GM12878 (cell line): ENCODE data around the gene ETNK2. TPM values are rescaled to one million over a fixed set of nuclear protein-coding genes. Genes with fewer than 3 reads are reported as not detected.

Experiments
- ATAC-seq: fragments of 200-7000 bp; cut with Tn5 transposase; 3 replicates; pipeline ENCODE4 v1.9.1; 2020; ENCODE audit warnings: mild to moderate bottlenecking, moderate library complexity
- BruUV-seq: library from RNA; stranded (reverse); fragments of 400-500 nt; replicated peaks from 2 replicates; lab custom pipeline; 2021; lab: Mats Ljungman, UMichigan
- CTCF ChIA-PET: fragments of 300-600 bp; sonication (Branson Sonifier 250); formaldehyde crosslinking; extraction: SDS; loops from one replicate; lab custom pipeline; 2021; ENCODE audit warnings: inconsistent platforms; lab: Yijun Ruan, JAX
- POLR2A ChIA-PET: fragments of 350-600 bp; formaldehyde crosslinking; extraction: SDS; loops from one replicate; lab custom pipeline; 2021; ENCODE audit warnings: inconsistent platforms; lab: Charles Lee
- RAD21 ChIA-PET: fragments of 300-600 bp; sonication (Branson Sonifier 250); formaldehyde crosslinking; loops from one replicate; lab custom pipeline; 2023; ENCODE audit warnings: antibody characterized with exemption; ENCODE audit not compliant: unreplicated experiment; lab: Charles Lee
- SMC1A ChIA-PET: fragments of 300-600 bp; sonication (Branson Sonifier 250); formaldehyde crosslinking; loops from one replicate; lab custom pipeline; 2023; ENCODE audit not compliant: unreplicated experiment, uncharacterized antibody; lab: Charles Lee
- DNase-seq: peaks from one replicate; pipeline ENCODE4 v3.0.0-alpha.2; 2011; ENCODE audit warnings: low read depth, low spot score
- FAIRE-seq: peaks from 3 replicates; lab custom pipeline; 2011; peaks lifted over from hg19 to GRCh38; lab: Jason Lieb, UNC
- H2AFZ ChIP-seq: 2 replicates; pipeline ENCODE4 v1.6.0; 2011; ENCODE audit warnings: low read depth, low read length, control low read depth; ENCODE audit not compliant: control insufficient read depth
- H3K27ac ChIP-seq: 2 replicates; pipeline ENCODE4 v1.5.1; 2011; ENCODE audit warnings: control low read depth; ENCODE audit not compliant: control insufficient read depth, insufficient read depth
- H3K27me3 ChIP-seq, 2 experiments: replicated peaks in 1 of 2; 2 replicates each; pipeline versions ENCODE4 v1.6.0 to v1.6.1; 2011; ENCODE audit warnings: low read length in 1 of 2; ENCODE audit not compliant: control insufficient read depth in 2 of 2, insufficient read depth in 2 of 2
- H3K36me3 ChIP-seq, 2 experiments: 2 replicates each; pipeline ENCODE4 v1.5.1; 2011; ENCODE audit warnings: low read length in 1 of 2; ENCODE audit not compliant: control insufficient read depth in 2 of 2, insufficient read depth in 2 of 2
- H3K4me1 ChIP-seq: 2 replicates; pipeline ENCODE4 v1.6.1; 2011; ENCODE audit warnings: mild to moderate bottlenecking, low read length, moderate library complexity, mixed read lengths; ENCODE audit not compliant: control insufficient read depth, insufficient read depth
- H3K4me2 ChIP-seq: 2 replicates; pipeline ENCODE4 v1.6.0; 2011; ENCODE audit warnings: control low read depth; ENCODE audit not compliant: control insufficient read depth, insufficient read depth
- H3K4me3 ChIP-seq: fragments of 200-600 bp; sonication (generic); 2 replicates; pipeline ENCODE4 v1.5.1; 2016
- H3K79me2 ChIP-seq: 2 replicates; pipeline ENCODE4 v1.6.0; 2011; ENCODE audit warnings: low read length; ENCODE audit not compliant: control insufficient read depth, insufficient read depth
- H3K9ac ChIP-seq: 2 replicates; pipeline ENCODE4 v1.8.0; 2011; ENCODE audit warnings: low read length, control low read depth, mixed read lengths; ENCODE audit not compliant: control insufficient read depth, insufficient read depth
- H3K9me3 ChIP-seq: replicated peaks from 3 replicates; pipeline ENCODE4 v1.5.1; 2011; ENCODE audit warnings: mild to moderate bottlenecking, low read length; ENCODE audit not compliant: control insufficient read depth, insufficient read depth
- H4K20me1 ChIP-seq: 2 replicates; pipeline ENCODE4 v1.6.0; 2011; ENCODE audit not compliant: control insufficient read depth, insufficient read depth
- BCLAF1 ChIP-seq: fragments of 450-650 bp; IDR thresholded peaks from 2 replicates; pipeline ENCODE4 v1.6.1; 2017; ENCODE audit warnings: antibody characterized with exemption, mild to moderate bottlenecking, moderate library complexity
- CBX3 ChIP-seq: fragments of 200-600 bp; sonication (generic); IDR thresholded peaks from 2 replicates; pipeline ENCODE4 v1.6.1; 2016; ENCODE audit warnings: low read depth, borderline replicate concordance
- CHD2 ChIP-seq: IDR thresholded peaks from 2 replicates; pipeline ENCODE4 v1.6.1; 2011; ENCODE audit warnings: low read depth, low read length, improper control_type of control experiment, borderline replicate concordance
- CREM ChIP-seq: IDR thresholded peaks from 2 replicates; pipeline ENCODE4 v1.6.1; 2014; ENCODE audit warnings: antibody characterized with exemption, low read depth
- ETV6 ChIP-seq, 2 experiments: fragments of 450-650 bp in 1 of 2; IDR thresholded peaks in 1 of 2; conservative IDR thresholded peaks in 1 of 2; 2 replicates each; pipeline ENCODE4 v1.6.1; 2014; ENCODE audit warnings: antibody characterized with exemption in 1 of 2, borderline replicate concordance in 1 of 2, low read depth in 1 of 2, mild to moderate bottlenecking in 1 of 2, moderate library complexity in 1 of 2
- IRF4 ChIP-seq: IDR thresholded peaks from 2 replicates; pipeline ENCODE4 v1.6.1; 2011; ENCODE audit warnings: low read depth, low read length
- MEF2A ChIP-seq: IDR thresholded peaks from 2 replicates; pipeline ENCODE4 v1.6.1; 2011; ENCODE audit warnings: low read depth, mild to moderate bottlenecking, low read length, moderate library complexity; ENCODE audit not compliant: insufficient read depth
- SREBF1 ChIP-seq: IDR thresholded peaks from 2 replicates; pipeline ENCODE4 v1.6.1; 2012; ENCODE audit warnings: mild to moderate bottlenecking, low read length
- TARDBP ChIP-seq: IDR thresholded peaks from 2 replicates; pipeline ENCODE4 v1.6.1; 2016; ENCODE audit warnings: borderline replicate concordance
- YY1 ChIP-seq: IDR thresholded peaks from 2 replicates; pipeline ENCODE4 v1.6.1; 2011; ENCODE audit warnings: low read depth, mild to moderate bottlenecking, low read length
- ZNF274 ChIP-seq: IDR thresholded peaks from one replicate; pipeline ENCODE4 v1.8.0; 2011; ENCODE audit not compliant: insufficient read length, insufficient read depth
- WGBS: methylation state at CpG from one replicate; pipeline ENCODE4 v1.1.6; 2016; ENCODE audit warnings: low lambda C conversion rate; ENCODE audit not compliant: insufficient replicate concordance, insufficient coverage; ENCODE audit errors: missing lambda C conversion rate; 5-methylcytosine and 5-hydroxymethylcytosine counted together
- in situ Hi-C: fragments of 300-500 bp; cut with MboI; formaldehyde crosslinking; loops from 9 replicates; pipeline ENCODE4 v1.14.3; 2018; ENCODE audit warnings: mixed read lengths
- intact Hi-C: fragments of 100-400 bp; cut with micrococcal nuclease; formaldehyde crosslinking; loops from one replicate; pipeline ENCODE4 v1.14.2; 2022; ENCODE audit not compliant: unreplicated experiment
- polyA plus RNA-seq, 11 experiments: library from polyadenylated mRNA; depleted of rRNA in 4 of 11; unstranded in 6 of 11; stranded (reverse) in 5 of 11; fragments of >200 nt; fragmentation: Nextera tagmentation in 4 of 11; fragmentation: Illumina TruSeq in 1 of 11; extraction: Ambion mirVana in 4 of 11; extraction: Trizol in 1 of 11; gene quantifications; 1 replicate in 1 of 11; 2 replicates in 10 of 11; pipeline versions ENCODE4 v1.2.1 to v1.2.3, GENCODE V29; 2011 to 2016; ENCODE audit warnings: inconsistent platforms in 2 of 11, missing spikeins in 2 of 11, low read depth in 1 of 11
- total RNA-seq, 4 experiments: library from RNA; depleted of rRNA in 3 of 4; stranded (reverse); fragments of >200 nt in 3 of 4; fragmentation: Illumina TruSeq in 1 of 4; extraction: Trizol in 1 of 4; gene quantifications; 2 replicates each; pipeline versions ENCODE4 v1.2.1 to v1.2.3, GENCODE V29; 2013 to 2021
- TF ChIP-seq, protein P1 (sequence below): IDR thresholded peaks from 2 replicates; pipeline ENCODE4 v1.6.1; 2012; ENCODE audit warnings: low read depth, low read length, improper control_type of control experiment
- TF ChIP-seq, protein P2 (sequence below): fragments of 450-650 bp; formaldehyde crosslinking; IDR thresholded peaks from 2 replicates; pipeline ENCODE4 v1.4.0; 2020; ENCODE audit warnings: mild to moderate bottlenecking, moderate library complexity
- TF ChIP-seq, protein P3 (sequence below): fragments of 150-350 bp; IDR thresholded peaks from 2 replicates; pipeline ENCODE4 v1.6.1; 2014; ENCODE audit warnings: mild to moderate bottlenecking, low read depth, low read length

ETNK2 gene
- total and polyA plus RNA-seq, 10 of the 15 experiments (the other 5 are each of a cell fraction or from before 2014, with no cell fraction given) = 0.14 TPM; not detected in 9

DNA sequence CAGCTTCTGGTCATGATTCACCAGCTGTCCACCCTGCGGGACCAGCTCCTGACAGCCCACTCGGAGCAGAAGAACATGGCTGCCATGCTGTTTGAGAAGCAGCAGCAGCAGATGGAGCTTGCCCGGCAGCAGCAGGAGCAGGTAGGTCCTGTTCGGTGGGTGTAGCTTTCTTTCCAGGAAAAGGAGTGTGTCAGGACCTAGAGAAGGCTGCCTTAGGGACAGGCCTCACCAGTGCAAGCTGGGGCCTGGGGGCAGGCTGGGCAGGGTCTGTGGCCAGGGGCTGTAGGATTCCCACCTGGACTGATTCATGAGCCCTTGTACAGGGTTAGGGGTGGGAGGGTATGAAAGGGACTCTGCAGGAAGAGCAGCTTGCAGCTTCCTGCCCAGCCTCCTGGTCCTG is 35.3 kb downstream of the ETNK2 start (continued):
- TF ChIP-seq IRF4 (no peak), CREM (no peak)
- TF ChIP-seq, protein P1, sequence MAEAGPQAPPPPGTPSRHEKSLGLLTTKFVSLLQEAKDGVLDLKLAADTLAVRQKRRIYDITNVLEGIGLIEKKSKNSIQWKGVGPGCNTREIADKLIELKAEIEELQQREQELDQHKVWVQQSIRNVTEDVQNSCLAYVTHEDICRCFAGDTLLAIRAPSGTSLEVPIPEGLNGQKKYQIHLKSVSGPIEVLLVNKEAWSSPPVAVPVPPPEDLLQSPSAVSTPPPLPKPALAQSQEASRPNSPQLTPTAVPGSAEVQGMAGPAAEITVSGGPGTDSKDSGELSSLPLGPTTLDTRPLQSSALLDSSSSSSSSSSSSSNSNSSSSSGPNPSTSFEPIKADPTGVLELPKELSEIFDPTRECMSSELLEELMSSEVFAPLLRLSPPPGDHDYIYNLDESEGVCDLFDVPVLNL = no peak

GRCh38 chr1:204115116-204115515 is 36.7 kb downstream of the ETNK2 start:
- in situ Hi-C loops (no loop called here), intact Hi-C loops (no loop called here)
- no TSS peak for BruUV-seq
- no peak overlapping the region for H3K27ac ChIP-seq
- ATAC-seq (no peak), FAIRE-seq (no peak), DNase-seq (no peak)
- no peaks in the 10 kb centered on the region for H3K9me3 ChIP-seq
- no peaks in the 10 kb centered on the region for H3K4me1 ChIP-seq
- H3K4me2 ChIP-seq = no peak overlapping the region
- H3K36me3 ChIP-seq = no peaks in the 10 kb centered on the region
- ChIA-PET RAD21 (interaction anchor here (0.7 kb wide), 1 partner anchor 241 kb away, joined by 3 read pairs; no protein-coding TSS in a partner anchor), POLR2A (interaction anchor here (0.6 kb wide), 3 partner anchors 102 to 879 kb away, joined by 4 to 7 read pairs (median 7); no protein-coding TSS in a partner anchor), CTCF (no interaction called here), SMC1A (no interaction called here)
- H3K4me3 ChIP-seq = no peak overlapping the region
- peaks cover 0 to 1% of the 10 kb centered on the region in 2 experiments; a peak in 2 of 4 replicates for H3K27me3 ChIP-seq
- H4K20me1 ChIP-seq = no peaks in the 10 kb centered on the region
- no peak overlapping the region for H3K9ac ChIP-seq
- WGBS = 9% methylated on average over 4 of the region's 4 CpGs
- H2AFZ ChIP-seq = no peak overlapping the region
- H3K79me2 ChIP-seq = no peaks in the 10 kb centered on the region
- no peak for TF ChIP-seq SREBF1
- TF ChIP-seq TARDBP = no peak
- no peak for TF ChIP-seq ZNF274
- no peak for TF ChIP-seq CHD2
- no peak for TF ChIP-seq BCLAF1
- TF ChIP-seq YY1 = no peak
- TF ChIP-seq CBX3 = no peak
- TF ChIP-seq, protein P2, sequence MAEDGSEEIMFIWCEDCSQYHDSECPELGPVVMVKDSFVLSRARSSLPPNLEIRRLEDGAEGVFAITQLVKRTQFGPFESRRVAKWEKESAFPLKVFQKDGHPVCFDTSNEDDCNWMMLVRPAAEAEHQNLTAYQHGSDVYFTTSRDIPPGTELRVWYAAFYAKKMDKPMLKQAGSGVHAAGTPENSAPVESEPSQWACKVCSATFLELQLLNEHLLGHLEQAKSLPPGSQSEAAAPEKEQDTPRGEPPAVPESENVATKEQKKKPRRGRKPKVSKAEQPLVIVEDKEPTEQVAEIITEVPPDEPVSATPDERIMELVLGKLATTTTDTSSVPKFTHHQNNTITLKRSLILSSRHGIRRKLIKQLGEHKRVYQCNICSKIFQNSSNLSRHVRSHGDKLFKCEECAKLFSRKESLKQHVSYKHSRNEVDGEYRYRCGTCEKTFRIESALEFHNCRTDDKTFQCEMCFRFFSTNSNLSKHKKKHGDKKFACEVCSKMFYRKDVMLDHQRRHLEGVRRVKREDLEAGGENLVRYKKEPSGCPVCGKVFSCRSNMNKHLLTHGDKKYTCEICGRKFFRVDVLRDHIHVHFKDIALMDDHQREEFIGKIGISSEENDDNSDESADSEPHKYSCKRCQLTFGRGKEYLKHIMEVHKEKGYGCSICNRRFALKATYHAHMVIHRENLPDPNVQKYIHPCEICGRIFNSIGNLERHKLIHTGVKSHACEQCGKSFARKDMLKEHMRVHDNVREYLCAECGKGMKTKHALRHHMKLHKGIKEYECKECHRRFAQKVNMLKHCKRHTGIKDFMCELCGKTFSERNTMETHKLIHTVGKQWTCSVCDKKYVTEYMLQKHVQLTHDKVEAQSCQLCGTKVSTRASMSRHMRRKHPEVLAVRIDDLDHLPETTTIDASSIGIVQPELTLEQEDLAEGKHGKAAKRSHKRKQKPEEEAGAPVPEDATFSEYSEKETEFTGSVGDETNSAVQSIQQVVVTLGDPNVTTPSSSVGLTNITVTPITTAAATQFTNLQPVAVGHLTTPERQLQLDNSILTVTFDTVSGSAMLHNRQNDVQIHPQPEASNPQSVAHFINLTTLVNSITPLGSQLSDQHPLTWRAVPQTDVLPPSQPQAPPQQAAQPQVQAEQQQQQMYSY = no peak
- TF ChIP-seq ETV6 (conservative IDR thresholded peaks at IDR 0.05 in 1 of 2, IDR thresholded peaks at IDR 0.05 in 1 of 2; ENCODE audit: borderline replicate concordance in 1 of 2, low read depth in 1 of 2) = no peak
- TF ChIP-seq MEF2A = no peak
- TF ChIP-seq, protein P3, sequence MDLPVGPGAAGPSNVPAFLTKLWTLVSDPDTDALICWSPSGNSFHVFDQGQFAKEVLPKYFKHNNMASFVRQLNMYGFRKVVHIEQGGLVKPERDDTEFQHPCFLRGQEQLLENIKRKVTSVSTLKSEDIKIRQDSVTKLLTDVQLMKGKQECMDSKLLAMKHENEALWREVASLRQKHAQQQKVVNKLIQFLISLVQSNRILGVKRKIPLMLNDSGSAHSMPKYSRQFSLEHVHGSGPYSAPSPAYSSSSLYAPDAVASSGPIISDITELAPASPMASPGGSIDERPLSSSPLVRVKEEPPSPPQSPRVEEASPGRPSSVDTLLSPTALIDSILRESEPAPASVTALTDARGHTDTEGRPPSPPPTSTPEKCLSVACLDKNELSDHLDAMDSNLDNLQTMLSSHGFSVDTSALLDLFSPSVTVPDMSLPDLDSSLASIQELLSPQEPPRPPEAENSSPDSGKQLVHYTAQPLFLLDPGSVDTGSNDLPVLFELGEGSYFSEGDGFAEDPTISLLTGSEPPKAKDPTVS = no peak
